HepG2 (cell line): Measurements from ENCODE around the gene RAB38. TPM values are rescaled to one million over a fixed set of nuclear protein-coding genes. Genes with fewer than 3 reads are reported as not detected.

Source experiments
- ATAC-seq: fragments of 200-7000 bp; cut with Tn5 transposase; 3 replicates; pipeline ENCODE4 v1.9.1; 2020; ENCODE audit warnings: mild to moderate bottlenecking, moderate library complexity
- BruUV-seq: library from RNA; stranded (reverse); fragments of 400-500 nt; replicated peaks from 2 replicates; lab custom pipeline; 2021; lab: Mats Ljungman, UMichigan
- CTCF ChIA-PET: fragments of 300-600 bp; formaldehyde crosslinking; extraction: SDS; loops from one replicate; lab custom pipeline; 2021; ENCODE audit warnings: low total read pairs, inconsistent platforms, low intra/inter-chr PET ratio; lab: Yijun Ruan, JAX
- POLR2A ChIA-PET: fragments of 350-600 bp; sonication (Branson Sonifier 250); formaldehyde crosslinking; loops from one replicate; lab custom pipeline; 2020; ENCODE audit warnings: antibody characterized with exemption, inconsistent platforms; lab: Yijun Ruan, JAX
- DNase-seq: peaks from one replicate; pipeline ENCODE4 v3.0.0-alpha.2; 2015; ENCODE audit warnings: low spot score
- FAIRE-seq: peaks from 3 replicates; lab custom pipeline; 2011; peaks lifted over from hg19 to GRCh38; lab: Jason Lieb, UNC
- H2AFZ ChIP-seq: one replicate; pipeline ENCODE4 v1.6.1; 2011; ENCODE audit warnings: low read length, inconsistent platforms
- H3K27ac ChIP-seq: fragments of 300-600 bp; 3 replicates; pipeline ENCODE4 v1.8.0; 2011; ENCODE audit warnings: mixed run types, mild to moderate bottlenecking, mixed read lengths, low read length, inconsistent platforms; ENCODE audit not compliant: insufficient read depth; ENCODE audit errors: extremely low read length
- H3K27me3 ChIP-seq, 2 experiments: fragments of 200-600 bp in 1 of 2; 2 replicates in 1 of 2; 3 replicates in 1 of 2; pipeline versions ENCODE4 v1.6.0 to v1.8.0; 2011; ENCODE audit warnings: low read length in 2 of 2, mild to moderate bottlenecking in 2 of 2, moderate library complexity in 2 of 2, inconsistent platforms in 1 of 2; ENCODE audit not compliant: insufficient read depth in 2 of 2, control insufficient read depth in 1 of 2
- H3K36me3 ChIP-seq, 2 experiments: fragments of 200-600 bp in 1 of 2; replicated peaks in 1 of 2; 2 replicates in 1 of 2; 3 replicates in 1 of 2; pipeline versions ENCODE4 v1.5.1 to v1.8.0; 2011; ENCODE audit warnings: low read length in 2 of 2, inconsistent platforms in 1 of 2; ENCODE audit not compliant: insufficient read depth in 2 of 2, control insufficient read depth in 1 of 2
- H3K4me1 ChIP-seq: 2 replicates; pipeline ENCODE4 v1.5.1; 2012; ENCODE audit warnings: low read length, inconsistent platforms; ENCODE audit not compliant: insufficient read depth
- H3K4me2 ChIP-seq: 2 replicates; pipeline ENCODE4 v1.6.0; 2011; ENCODE audit warnings: low read depth, low read length, inconsistent platforms
- H3K4me3 ChIP-seq, 3 experiments: fragments of 200-600 bp in 1 of 3; sonication (generic), shearing (Covaris generic) in 1 of 3; replicated peaks in 1 of 3; 2 replicates each; pipeline ENCODE4 v1.5.1; 2011 to 2016; ENCODE audit warnings: low read length in 3 of 3, inconsistent platforms in 2 of 3, low read depth in 2 of 3, mild to moderate bottlenecking in 2 of 3, control low read depth in 1 of 3, mixed read lengths in 1 of 3; ENCODE audit not compliant: insufficient read depth in 1 of 3
- H3K79me2 ChIP-seq: one replicate; pipeline ENCODE4 v1.6.1; 2011; ENCODE audit warnings: low read length, inconsistent platforms; ENCODE audit not compliant: insufficient read depth
- H3K9ac ChIP-seq: 2 replicates; pipeline ENCODE4 v1.6.0; 2011; ENCODE audit warnings: mild to moderate bottlenecking, low read depth, low read length, inconsistent platforms; ENCODE audit not compliant: insufficient read depth
- H3K9me3 ChIP-seq: 2 replicates; pipeline ENCODE4 v1.5.1; 2012; ENCODE audit warnings: mild to moderate bottlenecking, low read length
- H4K20me1 ChIP-seq: 2 replicates; pipeline ENCODE4 v1.6.0; 2011; ENCODE audit warnings: inconsistent platforms, mild to moderate bottlenecking, low read length, moderate library complexity; ENCODE audit not compliant: insufficient read depth
- ATRX ChIP-seq: sonication (generic); formaldehyde crosslinking; IDR thresholded peaks from 2 replicates; pipeline ENCODE4 v1.4.0; 2020; ENCODE audit warnings: missing genetic modification reagents, borderline replicate concordance
- KDM1A ChIP-seq: IDR thresholded peaks from 2 replicates; pipeline ENCODE4 v1.6.1; 2016; ENCODE audit warnings: missing compliant biosample characterization
- KDM5A ChIP-seq: fragments of 200-600 bp; sonication (generic); IDR thresholded peaks from 2 replicates; pipeline ENCODE4 v1.7.0; 2018; ENCODE audit warnings: antibody characterized with exemption, mild to moderate bottlenecking, low read length, borderline replicate concordance
- KMT2A ChIP-seq: sonication (generic); formaldehyde crosslinking; IDR thresholded peaks from 2 replicates; pipeline ENCODE4 v1.4.0; 2020; ENCODE audit warnings: missing genetic modification reagents
- PTBP1 ChIP-seq: fragments of 200-400 bp; formaldehyde crosslinking; IDR thresholded peaks from 2 replicates; pipeline ENCODE4 v1.6.1; 2018; ENCODE audit warnings: low read length, low read depth; ENCODE audit not compliant: poor library complexity, severe bottlenecking
- SSRP1 ChIP-seq: IDR thresholded peaks from 2 replicates; pipeline ENCODE4 v1.6.1; 2016; ENCODE audit warnings: control low read depth
- SYNCRIP ChIP-seq: fragments of 200-400 bp; formaldehyde crosslinking; IDR thresholded peaks from 2 replicates; pipeline ENCODE4 v1.6.1; 2018; ENCODE audit warnings: mild to moderate bottlenecking, low read depth, low read length; ENCODE audit not compliant: insufficient read depth
- TGIF2 ChIP-seq: IDR thresholded peaks from 2 replicates; pipeline ENCODE4 v1.6.1; 2016; ENCODE audit warnings: control low read depth, missing compliant biosample characterization
- THAP11 ChIP-seq: IDR thresholded peaks from 2 replicates; pipeline ENCODE4 v1.6.1; 2016; ENCODE audit warnings: missing biosample characterization, missing genetic modification reagents
- ZFX ChIP-seq: sonication (generic); formaldehyde crosslinking; IDR thresholded peaks from 2 replicates; pipeline ENCODE4 v1.4.0; 2020; ENCODE audit warnings: mild to moderate bottlenecking, low read depth, missing genetic modification reagents, moderate library complexity
- ZGPAT ChIP-seq: IDR thresholded peaks from 2 replicates; pipeline ENCODE4 v1.6.1; 2016; ENCODE audit warnings: mild to moderate bottlenecking
- ZNF329 ChIP-seq: sonication (generic); formaldehyde crosslinking; IDR thresholded peaks from 2 replicates; pipeline ENCODE4 v1.9.0; 2021; ENCODE audit warnings: low read depth, mild to moderate bottlenecking, missing genetic modification reagents
- ZNF350 ChIP-seq: sonication (generic); formaldehyde crosslinking; IDR thresholded peaks from 2 replicates; pipeline ENCODE4 v1.4.0; 2020; ENCODE audit warnings: mild to moderate bottlenecking, low read depth, missing genetic modification reagents, borderline replicate concordance
- ZNF530 ChIP-seq: sonication (generic); formaldehyde crosslinking; IDR thresholded peaks from 2 replicates; pipeline ENCODE4 v1.5.0; 2020; ENCODE audit warnings: low read depth, mild to moderate bottlenecking, missing genetic modification reagents
- ZSCAN9 ChIP-seq: IDR thresholded peaks from 2 replicates; pipeline ENCODE4 v1.6.1; 2016; ENCODE audit warnings: borderline replicate concordance
- WGBS: methylation state at CpG from one replicate; pipeline ENCODE4 v1.1.6; 2017; ENCODE audit warnings: low lambda C conversion rate; 5-methylcytosine and 5-hydroxymethylcytosine counted together
- in situ Hi-C: cut with HindIII; loops from 2 replicates; pipeline ENCODE4 v1.10.0; 2017; ENCODE audit warnings: low pct_unique_long_range_greater_than_20kb; ENCODE audit not compliant: extremely low pct_ligation_motif_present
- intact Hi-C: fragments of 100-400 bp; cut with micrococcal nuclease; formaldehyde crosslinking; loops from one replicate; pipeline ENCODE4 v1.10.0; 2022; ENCODE audit not compliant: unreplicated experiment
- polyA plus RNA-seq, 8 experiments: library from polyadenylated mRNA; depleted of rRNA in 3 of 8; stranded (reverse) in 7 of 8; unstranded in 1 of 8; fragments of >200 nt; fragmentation: Illumina TruSeq in 4 of 8; extraction: Trizol in 4 of 8; gene quantifications; 2 replicates each; pipeline versions ENCODE4 v1.2.1 to v1.2.3, GENCODE V29; 2011 to 2016; ENCODE audit warnings: low read depth in 4 of 8, missing spikeins in 1 of 8, mixed read lengths in 1 of 8; ENCODE audit not compliant: insufficient read depth in 1 of 8
- total RNA-seq, 5 experiments: library from RNA; depleted of rRNA; stranded (reverse); fragments of >200 nt; fragmentation: Illumina TruSeq; extraction: Trizol; gene quantifications; 2 replicates each; pipeline ENCODE4 v1.2.3, GENCODE V29; 2016; ENCODE audit warnings: low read depth in 1 of 5
- TF ChIP-seq, protein P1 (sequence below): sonication (generic); formaldehyde crosslinking; IDR thresholded peaks from 2 replicates; pipeline ENCODE4 v1.5.1; 2020; ENCODE audit warnings: mild to moderate bottlenecking, missing genetic modification reagents, borderline replicate concordance
- TF ChIP-seq, protein P2 (sequence below): sonication (generic); formaldehyde crosslinking; IDR thresholded peaks from 2 replicates; pipeline ENCODE4 v1.8.1; 2023; ENCODE audit warnings: mild to moderate bottlenecking, missing genetic modification reagents, borderline replicate concordance
- TF ChIP-seq, protein P3 (sequence below): sonication (generic); formaldehyde crosslinking; IDR thresholded peaks from 2 replicates; pipeline ENCODE4 v1.5.0; 2020; ENCODE audit warnings: mild to moderate bottlenecking, missing genetic modification reagents

The RAB38 gene
- total and polyA plus RNA-seq, 2 of the 13 experiments (the other 11 are each of a cell fraction or from before 2014, with no cell fraction given): 0.13 to 0.30 TPM

GRCh38 chr11:88158081-88158480 is 17.2 kb downstream of the RAB38 start:
- DNase-seq (no peak), FAIRE-seq (no peak), ATAC-seq (no peak)
- TF ChIP-seq ZGPAT (CRISPR knock-in tag) (no peak), SSRP1 (no peak), SYNCRIP (no peak), ZFX (CRISPR knock-in tag) (no peak), KMT2A (no peak), ZSCAN9 (no peak), KDM1A (no peak), ATRX (no peak), ZNF329 (CRISPR knock-in tag) (no peak), ZNF530 (CRISPR knock-in tag) (no peak), TGIF2 (CRISPR knock-in tag) (no peak), THAP11 (CRISPR knock-in tag) (no peak), PTBP1 (no peak), KDM5A (no peak), ZNF350 (CRISPR knock-in tag) (no peak)
- TF ChIP-seq, protein P1, sequence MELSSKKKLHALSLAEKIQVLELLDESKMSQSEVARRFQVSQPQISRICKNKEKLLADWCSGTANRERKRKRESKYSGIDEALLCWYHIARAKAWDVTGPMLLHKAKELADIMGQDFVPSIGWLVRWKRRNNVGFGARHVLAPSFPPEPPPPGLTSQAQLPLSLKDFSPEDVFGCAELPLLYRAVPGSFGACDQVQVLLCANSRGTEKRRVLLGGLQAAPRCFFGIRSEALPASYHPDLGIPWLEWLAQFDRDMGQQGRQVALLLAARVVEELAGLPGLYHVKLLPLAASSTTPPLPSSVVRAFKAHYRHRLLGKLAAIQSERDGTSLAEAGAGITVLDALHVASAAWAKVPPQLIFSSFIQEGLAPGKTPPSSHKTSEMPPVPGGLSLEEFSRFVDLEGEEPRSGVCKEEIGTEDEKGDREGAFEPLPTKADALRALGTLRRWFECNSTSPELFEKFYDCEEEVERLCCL (CRISPR knock-in tag): no peak
- TF ChIP-seq, protein P2, sequence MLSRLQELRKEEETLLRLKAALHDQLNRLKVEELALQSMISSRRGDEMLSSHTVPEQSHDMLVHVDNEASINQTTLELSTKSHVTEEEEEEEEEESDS: no peak
- TF ChIP-seq, protein P3, sequence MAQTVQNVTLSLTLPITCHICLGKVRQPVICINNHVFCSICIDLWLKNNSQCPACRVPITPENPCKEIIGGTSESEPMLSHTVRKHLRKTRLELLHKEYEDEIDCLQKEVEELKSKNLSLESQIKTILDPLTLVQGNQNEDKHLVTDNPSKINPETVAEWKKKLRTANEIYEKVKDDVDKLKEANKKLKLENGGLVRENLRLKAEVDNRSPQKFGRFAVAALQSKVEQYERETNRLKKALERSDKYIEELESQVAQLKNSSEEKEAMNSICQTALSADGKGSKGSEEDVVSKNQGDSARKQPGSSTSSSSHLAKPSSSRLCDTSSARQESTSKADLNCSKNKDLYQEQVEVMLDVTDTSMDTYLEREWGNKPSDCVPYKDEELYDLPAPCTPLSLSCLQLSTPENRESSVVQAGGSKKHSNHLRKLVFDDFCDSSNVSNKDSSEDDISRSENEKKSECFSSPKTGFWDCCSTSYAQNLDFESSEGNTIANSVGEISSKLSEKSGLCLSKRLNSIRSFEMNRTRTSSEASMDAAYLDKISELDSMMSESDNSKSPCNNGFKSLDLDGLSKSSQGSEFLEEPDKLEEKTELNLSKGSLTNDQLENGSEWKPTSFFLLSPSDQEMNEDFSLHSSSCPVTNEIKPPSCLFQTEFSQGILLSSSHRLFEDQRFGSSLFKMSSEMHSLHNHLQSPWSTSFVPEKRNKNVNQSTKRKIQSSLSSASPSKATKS (CRISPR knock-in tag): no peak
- H3K4me2 ChIP-seq: no peak overlapping the region
- no TSS peak for BruUV-seq
- no peak overlapping the region for H2AFZ ChIP-seq
- H3K79me2 ChIP-seq: no peaks in the 10 kb centered on the region
- no peak overlapping the region for H3K27ac ChIP-seq
- no peaks in the 10 kb centered on the region for H3K4me1 ChIP-seq
- ChIA-PET POLR2A (no interaction called here), CTCF (no interaction called here)
- 0% methylated on average over 1 of the region's 1 CpG for WGBS
- intact Hi-C loops (no loop called here), in situ Hi-C loops (no loop called here)
- peaks cover 8% of the 10 kb centered on the region; the same call in 1 of the 2 replicates for H3K9me3 ChIP-seq
- no peaks in the 10 kb centered on the region for H3K27me3 ChIP-seq
- H4K20me1 ChIP-seq: no peaks in the 10 kb centered on the region
- no peak overlapping the region for H3K4me3 ChIP-seq
- no peak overlapping the region for H3K9ac ChIP-seq
- no peaks in the 10 kb centered on the region for H3K36me3 ChIP-seq
